ENCODE results near the gene NFIB. TPM values are rescaled to one million over a fixed set of nuclear protein-coding genes. Genes with fewer than 3 reads are reported as not detected.

The NFIB gene
- total and polyA plus RNA-seq, 2 of the 4 experiments (the other 2 are of a cell fraction), result 1.4 to 2.0 TPM

- POLR2A ChIA-PET (ENCODE audit: unreplicated experiment), result no interaction called here
These were observed 245.3 kb downstream of the NFIB start for GRCh38 chr9:14068690-14069089.

More at GRCh38 chr9:14068690-14069089, 245.3 kb downstream of the NFIB start:
- Histone ChIP-seq H3K18ac (ENCODE audit: low read depth, low read length) (no peak overlapping the region), H4K8ac (ENCODE audit: low read depth in 2 of 2, low read length in 2 of 2) (no peak overlapping the region), H3K4me1 (ENCODE audit: control insufficient read depth, insufficient read depth, low read length) (no peaks in the 10 kb centered on the region), H3K9me1 (ENCODE audit: insufficient read depth, low read length) (no peaks in the 10 kb centered on the region), H4K91ac (ENCODE audit: insufficient read depth, low read depth, low read length) (no peak overlapping the region), H3K36me3 (ENCODE audit: control insufficient read depth, insufficient read depth, low read length) (no peaks in the 10 kb centered on the region), H4K20me1 (ENCODE audit: insufficient read depth, low read length) (no peaks in the 10 kb centered on the region), H2BK15ac (ENCODE audit: low read depth, low read length) (no peak overlapping the region), H3K14ac (replicated peaks; ENCODE audit: low read depth, low read length) (no peak overlapping the region), H3K56ac (ENCODE audit: extremely low read depth, insufficient read depth, low read length) (no peak overlapping the region), H3K4me3 (ENCODE audit: insufficient read depth, low read depth, low read length) (no peak overlapping the region), H2BK120ac (ENCODE audit: low read depth, low read length) (no peak overlapping the region), H2AK5ac (ENCODE audit: low read depth, low read length) (no peak overlapping the region), H2BK20ac (ENCODE audit: low read depth, low read length) (no peak overlapping the region), H2AFZ (replicated peaks; ENCODE audit: low read length, poor library complexity) (no peak overlapping the region), H3K9me3 (ENCODE audit: control insufficient read depth, insufficient read depth, low read length) (no peaks in the 10 kb centered on the region), H2AK9ac (replicated peaks; ENCODE audit: low read depth, low read length, poor library complexity) (no peak overlapping the region), H3K27me3 (ENCODE audit: control insufficient read depth, insufficient read depth, low read length) (no peaks in the 10 kb centered on the region; the same call in 1 of the 2 replicates), H2BK5ac (ENCODE audit: low read depth, low read length, poor library complexity, severe bottlenecking) (no peak overlapping the region), H3K79me1 (ENCODE audit: low read depth in 1 of 2, low read length in 2 of 2) (no peaks in the 10 kb centered on the region), H3K27ac (ENCODE audit: insufficient read depth, low read length) (no peak overlapping the region), H4K5ac (ENCODE audit: low read depth, low read length) (no peak overlapping the region), H3K4me2 (ENCODE audit: low read depth, low read length) (no peak overlapping the region), H3K9ac (ENCODE audit: low read depth, low read length) (no peak overlapping the region), H3K23ac (ENCODE audit: low read depth, low read length) (no peak overlapping the region), H3K4ac (ENCODE audit: low read depth, low read length) (no peak overlapping the region)
- dilution Hi-C loops (cut with HindIII; ENCODE audit: low sequenced_read_pairs, unreplicated experiment), result no loop called here
- no TSS peak for BruUV-seq (replicated peaks)
- ATAC-seq (ENCODE audit: low read depth) (no peak), DNase-seq (no peak)
- 96% methylated on average over 3 of the region's 4 CpGs; no CpG with 5 or more reads in 1 of the 2 experiments for WGBS, 2 experiments (ENCODE audit: extremely low coverage in 2 of 2, insufficient read length in 1 of 2)
- CTCF ChIA-PET, result no interaction called here
- in situ Hi-C loops (cut with MboI; ENCODE audit: low sequenced_read_pairs), result no loop called here
- no peak for TF ChIP-seq POLR2A (IDR thresholded peaks at IDR 0.05; ENCODE audit: low read depth, low read length)
- TF ChIP-seq CTCF (conservative IDR thresholded peaks at IDR 0.05; ENCODE audit: low read depth, low read length), result peak; percentile 10; the same call in 1 of the 2 replicates
- no peak for TF ChIP-seq CHD1 (IDR thresholded peaks at IDR 0.05; ENCODE audit: low read depth, low read length)
- intact Hi-C loops (cut with micrococcal nuclease), result no loop called here
